Measurements from ENCODE around the gene TNFRSF18.

The TNFRSF18 gene

DNA sequence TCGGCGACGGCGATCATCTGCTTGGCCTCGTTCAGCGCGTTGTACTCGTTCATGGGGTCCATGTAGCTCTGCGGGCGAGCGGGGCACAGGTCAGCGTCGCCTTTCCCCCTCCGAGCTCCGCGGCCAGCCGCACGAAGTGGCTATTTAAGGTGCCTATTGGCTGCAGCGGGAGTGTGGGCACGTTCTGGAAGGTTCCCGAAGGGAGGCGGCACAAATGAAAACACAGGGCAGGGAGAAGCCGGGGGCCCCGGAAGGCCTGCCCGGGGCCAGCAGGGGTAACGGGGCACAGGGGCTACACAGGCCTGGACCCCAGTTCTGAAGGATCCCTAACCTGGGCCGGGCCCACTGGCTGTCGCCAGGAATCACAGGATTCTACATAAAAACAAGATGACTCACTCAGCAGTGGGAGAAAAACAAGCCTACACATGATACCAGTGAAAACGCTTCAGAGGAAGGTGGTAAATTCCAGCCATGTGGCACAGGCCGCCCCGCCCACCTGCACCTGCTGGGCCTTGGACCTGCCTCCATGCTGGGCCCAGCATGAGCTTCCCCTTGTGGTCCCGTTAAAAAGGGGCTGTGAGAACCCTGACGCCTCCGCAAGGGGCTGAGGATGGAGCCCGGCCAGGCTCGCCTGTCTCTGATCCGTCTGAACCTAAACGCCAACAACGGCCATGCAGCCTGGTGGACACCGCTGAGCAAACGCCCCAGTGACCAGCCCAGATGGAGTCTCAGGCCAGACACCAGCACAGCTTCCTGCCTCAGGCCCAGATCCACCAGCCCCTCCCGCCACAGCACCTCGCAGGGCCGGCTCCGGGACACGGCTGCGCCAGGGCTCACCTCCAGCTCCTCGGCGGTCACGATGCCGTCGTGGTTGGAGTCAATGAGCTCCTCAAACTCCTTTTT is 11.5 kb upstream of the TNFRSF18 start:
- TF ChIP-seq, protein P1, sequence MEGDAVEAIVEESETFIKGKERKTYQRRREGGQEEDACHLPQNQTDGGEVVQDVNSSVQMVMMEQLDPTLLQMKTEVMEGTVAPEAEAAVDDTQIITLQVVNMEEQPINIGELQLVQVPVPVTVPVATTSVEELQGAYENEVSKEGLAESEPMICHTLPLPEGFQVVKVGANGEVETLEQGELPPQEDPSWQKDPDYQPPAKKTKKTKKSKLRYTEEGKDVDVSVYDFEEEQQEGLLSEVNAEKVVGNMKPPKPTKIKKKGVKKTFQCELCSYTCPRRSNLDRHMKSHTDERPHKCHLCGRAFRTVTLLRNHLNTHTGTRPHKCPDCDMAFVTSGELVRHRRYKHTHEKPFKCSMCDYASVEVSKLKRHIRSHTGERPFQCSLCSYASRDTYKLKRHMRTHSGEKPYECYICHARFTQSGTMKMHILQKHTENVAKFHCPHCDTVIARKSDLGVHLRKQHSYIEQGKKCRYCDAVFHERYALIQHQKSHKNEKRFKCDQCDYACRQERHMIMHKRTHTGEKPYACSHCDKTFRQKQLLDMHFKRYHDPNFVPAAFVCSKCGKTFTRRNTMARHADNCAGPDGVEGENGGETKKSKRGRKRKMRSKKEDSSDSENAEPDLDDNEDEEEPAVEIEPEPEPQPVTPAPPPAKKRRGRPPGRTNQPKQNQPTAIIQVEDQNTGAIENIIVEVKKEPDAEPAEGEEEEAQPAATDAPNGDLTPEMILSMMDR (IDR thresholded peaks at IDR 0.05; ENCODE audit: insufficient read depth, low read length), result no peak
- TF ChIP-seq GABPA (IDR thresholded peaks at IDR 0.05; ENCODE audit: low read depth), result no peak
- TF ChIP-seq POLR2AphosphoS5 (IDR thresholded peaks at IDR 0.05; ENCODE audit: low read depth), result no peak
- TF ChIP-seq, protein P2, sequence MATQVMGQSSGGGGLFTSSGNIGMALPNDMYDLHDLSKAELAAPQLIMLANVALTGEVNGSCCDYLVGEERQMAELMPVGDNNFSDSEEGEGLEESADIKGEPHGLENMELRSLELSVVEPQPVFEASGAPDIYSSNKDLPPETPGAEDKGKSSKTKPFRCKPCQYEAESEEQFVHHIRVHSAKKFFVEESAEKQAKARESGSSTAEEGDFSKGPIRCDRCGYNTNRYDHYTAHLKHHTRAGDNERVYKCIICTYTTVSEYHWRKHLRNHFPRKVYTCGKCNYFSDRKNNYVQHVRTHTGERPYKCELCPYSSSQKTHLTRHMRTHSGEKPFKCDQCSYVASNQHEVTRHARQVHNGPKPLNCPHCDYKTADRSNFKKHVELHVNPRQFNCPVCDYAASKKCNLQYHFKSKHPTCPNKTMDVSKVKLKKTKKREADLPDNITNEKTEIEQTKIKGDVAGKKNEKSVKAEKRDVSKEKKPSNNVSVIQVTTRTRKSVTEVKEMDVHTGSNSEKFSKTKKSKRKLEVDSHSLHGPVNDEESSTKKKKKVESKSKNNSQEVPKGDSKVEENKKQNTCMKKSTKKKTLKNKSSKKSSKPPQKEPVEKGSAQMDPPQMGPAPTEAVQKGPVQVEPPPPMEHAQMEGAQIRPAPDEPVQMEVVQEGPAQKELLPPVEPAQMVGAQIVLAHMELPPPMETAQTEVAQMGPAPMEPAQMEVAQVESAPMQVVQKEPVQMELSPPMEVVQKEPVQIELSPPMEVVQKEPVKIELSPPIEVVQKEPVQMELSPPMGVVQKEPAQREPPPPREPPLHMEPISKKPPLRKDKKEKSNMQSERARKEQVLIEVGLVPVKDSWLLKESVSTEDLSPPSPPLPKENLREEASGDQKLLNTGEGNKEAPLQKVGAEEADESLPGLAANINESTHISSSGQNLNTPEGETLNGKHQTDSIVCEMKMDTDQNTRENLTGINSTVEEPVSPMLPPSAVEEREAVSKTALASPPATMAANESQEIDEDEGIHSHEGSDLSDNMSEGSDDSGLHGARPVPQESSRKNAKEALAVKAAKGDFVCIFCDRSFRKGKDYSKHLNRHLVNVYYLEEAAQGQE (IDR thresholded peaks at IDR 0.05; ENCODE audit: insufficient replicate concordance, low read depth), result no peak
- no peak for TF ChIP-seq SPI1 (IDR thresholded peaks at IDR 0.05; ENCODE audit: borderline replicate concordance, low read depth)
- Histone ChIP-seq H3K4me3 (replicated peaks; ENCODE audit: insufficient read depth, low read length) (no peak overlapping the region), H3K27me3 (ENCODE audit: insufficient read depth, poor library complexity, severe bottlenecking) (no peaks in the 10 kb centered on the region), H3K27ac (replicated peaks) (no peak overlapping the region)
- DNase-seq (ENCODE audit: low read depth in 1 of 2, low spot score in 1 of 2), result no peak

- DNase-seq (ENCODE audit: low read depth in 1 of 2, low spot score in 1 of 2), result no peak
- no peaks in the 10 kb centered on the region for H3K27me3 ChIP-seq (ENCODE audit: insufficient read depth, poor library complexity, severe bottlenecking)
- H3K4me3 ChIP-seq (replicated peaks; ENCODE audit: insufficient read depth, low read length), result no peak overlapping the region
- TF ChIP-seq GABPA (IDR thresholded peaks at IDR 0.05; ENCODE audit: low read depth) (no peak), POLR2AphosphoS5 (IDR thresholded peaks at IDR 0.05; ENCODE audit: low read depth) (no peak), SPI1 (IDR thresholded peaks at IDR 0.05; ENCODE audit: borderline replicate concordance, low read depth) (no peak)
- TF ChIP-seq, protein P1 (IDR thresholded peaks at IDR 0.05; ENCODE audit: insufficient read depth, low read length), result no peak
- TF ChIP-seq, protein P2 (IDR thresholded peaks at IDR 0.05; ENCODE audit: insufficient replicate concordance, low read depth), result no peak
- H3K27ac ChIP-seq (replicated peaks), result no peak overlapping the region
Observed at GRCh38 chr1:1216770-1217620, 10.6 kb upstream of the TNFRSF18 start.

DNA sequence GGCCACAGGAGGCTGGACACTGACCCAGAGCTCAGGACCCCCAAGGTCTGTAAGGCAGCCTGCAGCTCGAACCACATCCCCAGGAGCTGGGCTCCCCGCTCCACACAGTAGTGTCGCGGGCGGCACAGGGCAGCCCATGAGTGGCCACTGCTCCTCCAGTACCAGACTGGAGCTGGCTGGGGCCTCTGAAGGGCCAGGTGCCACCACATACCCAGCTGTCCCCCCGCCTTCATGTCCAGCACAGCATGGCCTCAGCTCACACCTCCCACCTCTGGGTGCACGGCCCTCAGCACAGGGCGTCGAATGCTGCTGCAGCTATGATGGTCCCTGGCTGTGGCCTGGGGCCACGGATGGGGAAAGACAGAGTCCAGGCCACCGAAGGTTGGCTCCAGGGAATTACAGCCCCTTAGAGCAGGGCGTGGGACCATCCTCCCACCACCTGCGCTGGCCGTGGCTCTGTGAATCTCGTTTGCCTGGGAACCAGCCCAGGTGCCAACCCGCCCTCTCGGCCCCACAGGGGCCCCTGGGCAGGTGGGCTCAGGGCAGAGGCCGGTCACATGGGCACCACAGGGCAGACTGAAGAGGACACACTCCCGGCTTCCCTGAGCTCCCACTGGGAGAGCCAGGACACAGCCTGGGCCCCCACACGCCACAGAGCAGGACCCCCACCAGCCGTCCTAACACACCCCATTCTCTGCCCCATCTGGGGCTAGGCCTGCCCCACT is 9.7 kb upstream of the TNFRSF18 start:
- Histone ChIP-seq H3K27me3 (ENCODE audit: insufficient read depth, poor library complexity, severe bottlenecking) (no peaks in the 10 kb centered on the region), H3K27ac (replicated peaks) (no peak overlapping the region), H3K4me3 (replicated peaks; ENCODE audit: insufficient read depth, low read length) (no peak overlapping the region)
- TF ChIP-seq, protein P1 (IDR thresholded peaks at IDR 0.05; ENCODE audit: insufficient read depth, low read length), result no peak
- TF ChIP-seq POLR2AphosphoS5 (IDR thresholded peaks at IDR 0.05; ENCODE audit: low read depth) (no peak), SPI1 (IDR thresholded peaks at IDR 0.05; ENCODE audit: borderline replicate concordance, low read depth) (no peak), GABPA (IDR thresholded peaks at IDR 0.05; ENCODE audit: low read depth) (no peak)
- TF ChIP-seq, protein P2 (IDR thresholded peaks at IDR 0.05; ENCODE audit: insufficient replicate concordance, low read depth), result no peak
- no peak for DNase-seq (ENCODE audit: low read depth in 1 of 2, low spot score in 1 of 2)
